Stimulated activated CD4-positive, alpha-beta T cell treated with anti-CD3 and anti-CD28 coated beads, Interleukin-15, amount 100 ng/mL, for 24 hours (primary cell): ENCODE data around the gene CREBL2.
A peak's percentile ranks its signal among the peaks of the same experiment; 100 is the strongest.

ENCODE experiments used
- DNase-seq: peaks from one replicate; pipeline ENCODE4 v3.0.0-alpha.2; 2020

The CREBL2 gene

GRCh38 chr12:12683136-12683697 lies 71.5 kb downstream of the CREBL2 start:
- DNase-seq = no peak

GRCh38 chr12:12683725-12684124 lies 72.0 kb downstream of the CREBL2 start:
- no peak for DNase-seq

GRCh38 chr12:12684375-12685106 lies 72.9 kb downstream of the CREBL2 start:
- peak; percentile 23 for DNase-seq

GRCh38 chr12:12685305-12685704 lies 73.6 kb downstream of the CREBL2 start:
- no peak for DNase-seq

- no peak for DNase-seq
Observed at GRCh38 chr12:12686472-12686871, 74.8 kb downstream of the CREBL2 start.

GRCh38 chr12:12686925-12687324 lies 75.2 kb downstream of the CREBL2 start:
- no peak for DNase-seq

- peak; percentile 37 for DNase-seq
Observed at GRCh38 chr12:12689647-12690300, 78.1 kb downstream of the CREBL2 start.

GRCh38 chr12:12691549-12691948 lies 79.9 kb downstream of the CREBL2 start:
- DNase-seq = no peak

GRCh38 chr12:12693111-12693671 lies 81.5 kb downstream of the CREBL2 start:
- no peak for DNase-seq
